ENCODE data around the gene FOXF1. TPM values are rescaled to one million over a fixed set of nuclear protein-coding genes. Genes with fewer than 3 reads are reported as not detected.

FOXF1 gene
- total RNA-seq, 2 experiments from 2014 or later = not detected

DNA sequence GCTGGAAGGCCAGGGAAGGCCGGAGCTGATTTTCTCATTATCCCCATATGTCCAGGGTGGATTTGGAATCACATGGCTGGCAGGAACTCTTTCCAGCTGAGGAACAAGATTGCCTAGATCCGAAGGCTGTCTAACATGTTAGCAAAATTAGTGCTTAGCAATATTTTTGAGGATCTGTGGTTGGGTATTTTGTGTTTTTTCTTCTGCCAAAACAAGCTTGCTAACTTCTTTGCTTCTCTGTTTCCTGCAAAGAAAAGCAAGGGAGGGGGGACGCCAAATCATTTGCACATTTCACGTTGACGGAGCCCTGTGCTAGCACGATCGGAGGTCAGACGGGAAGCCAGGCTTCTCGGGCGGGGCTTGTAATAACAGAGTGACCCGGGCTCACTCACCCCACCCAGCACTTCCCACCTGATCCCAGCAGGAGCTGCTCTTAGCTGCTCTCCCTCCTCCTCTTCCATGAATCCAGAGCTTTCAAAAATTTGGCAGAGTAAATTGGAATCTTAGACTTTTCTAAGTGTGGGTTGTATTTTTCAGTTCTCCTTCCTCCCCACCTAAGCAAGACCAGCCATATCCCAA, 33.3 kb upstream of the FOXF1 start:
- no peak for DNase-seq
- ChIA-PET POLR2A (no interaction called here), CTCF (no interaction called here)
- Mint-ChIP-seq H3K4me1 (ENCODE audit: low read depth) (no peaks in the 10 kb centered on the region), H3K4me3 (no peak overlapping the region), H3K27ac (no peak overlapping the region), H3K36me3 (ENCODE audit: low read depth) (no peaks in the 10 kb centered on the region), H3K9me3 (peaks cover 2% of the 10 kb centered on the region), H3K27me3 (peaks cover 29% of the 10 kb centered on the region)
- no peak for ATAC-seq
- intact Hi-C loops (cut with micrococcal nuclease) = no loop called here
- TF ChIP-seq, protein P1, sequence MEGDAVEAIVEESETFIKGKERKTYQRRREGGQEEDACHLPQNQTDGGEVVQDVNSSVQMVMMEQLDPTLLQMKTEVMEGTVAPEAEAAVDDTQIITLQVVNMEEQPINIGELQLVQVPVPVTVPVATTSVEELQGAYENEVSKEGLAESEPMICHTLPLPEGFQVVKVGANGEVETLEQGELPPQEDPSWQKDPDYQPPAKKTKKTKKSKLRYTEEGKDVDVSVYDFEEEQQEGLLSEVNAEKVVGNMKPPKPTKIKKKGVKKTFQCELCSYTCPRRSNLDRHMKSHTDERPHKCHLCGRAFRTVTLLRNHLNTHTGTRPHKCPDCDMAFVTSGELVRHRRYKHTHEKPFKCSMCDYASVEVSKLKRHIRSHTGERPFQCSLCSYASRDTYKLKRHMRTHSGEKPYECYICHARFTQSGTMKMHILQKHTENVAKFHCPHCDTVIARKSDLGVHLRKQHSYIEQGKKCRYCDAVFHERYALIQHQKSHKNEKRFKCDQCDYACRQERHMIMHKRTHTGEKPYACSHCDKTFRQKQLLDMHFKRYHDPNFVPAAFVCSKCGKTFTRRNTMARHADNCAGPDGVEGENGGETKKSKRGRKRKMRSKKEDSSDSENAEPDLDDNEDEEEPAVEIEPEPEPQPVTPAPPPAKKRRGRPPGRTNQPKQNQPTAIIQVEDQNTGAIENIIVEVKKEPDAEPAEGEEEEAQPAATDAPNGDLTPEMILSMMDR (IDR thresholded peaks at IDR 0.05) = no peak

DNA sequence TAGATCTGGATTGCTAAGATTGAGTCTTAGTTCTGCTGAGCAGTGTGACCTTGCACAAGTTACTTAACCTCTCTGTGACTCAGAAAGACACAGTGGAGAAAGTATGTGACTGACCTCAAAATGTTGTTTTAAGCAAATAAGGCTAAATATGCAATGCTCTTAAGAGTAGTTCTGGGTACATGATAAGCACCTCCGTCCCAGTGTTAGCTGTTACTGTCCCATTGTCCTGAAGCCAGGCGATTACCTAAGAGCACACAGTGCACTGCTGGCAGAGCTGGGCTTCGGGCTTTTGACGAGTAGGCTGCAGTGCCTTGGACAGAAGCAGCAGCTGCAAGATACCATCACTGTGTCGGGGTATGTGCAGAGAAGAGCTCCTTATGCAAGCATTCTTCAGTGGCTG, 32.7 kb upstream of the FOXF1 start:
- H3K4me3 Mint-ChIP-seq = no peak overlapping the region
- H3K27ac Mint-ChIP-seq = no peak overlapping the region
- POLR2A ChIA-PET = no interaction called here
- H3K36me3 Mint-ChIP-seq (ENCODE audit: low read depth) = no peaks in the 10 kb centered on the region
- ATAC-seq = no peak
- CTCF ChIA-PET = no interaction called here
- DNase-seq = no peak
- no peaks in the 10 kb centered on the region for H3K4me1 Mint-ChIP-seq (ENCODE audit: low read depth)
- intact Hi-C loops (cut with micrococcal nuclease) = no loop called here
- TF ChIP-seq, protein P1 (IDR thresholded peaks at IDR 0.05) = no peak
- H3K27me3 Mint-ChIP-seq = peaks cover 28% of the 10 kb centered on the region
- H3K9me3 Mint-ChIP-seq = no peaks in the 10 kb centered on the region

DNA sequence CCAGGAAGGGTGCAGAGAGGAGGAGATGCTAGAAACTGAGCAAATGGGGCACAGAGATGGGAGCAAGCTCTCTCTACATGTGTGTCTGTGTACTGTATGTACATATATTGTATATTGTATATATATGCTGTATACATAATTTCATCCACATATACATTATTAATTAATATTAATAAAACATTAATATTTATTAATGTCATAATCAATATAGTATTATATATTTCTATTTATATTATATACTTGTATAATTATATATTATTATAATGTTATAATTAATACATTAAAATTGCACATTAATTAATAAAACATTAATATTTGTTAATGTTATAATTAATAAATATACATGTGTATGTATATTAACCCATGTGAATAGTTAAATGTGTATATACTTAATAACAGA, 31.5 kb upstream of the FOXF1 start:
- Mint-ChIP-seq H3K4me3 (no peak overlapping the region), H3K4me1 (ENCODE audit: low read depth) (no peaks in the 10 kb centered on the region), H3K27me3 (peaks cover 33% of the 10 kb centered on the region), H3K27ac (no peak overlapping the region), H3K9me3 (no peaks in the 10 kb centered on the region), H3K36me3 (ENCODE audit: low read depth) (no peaks in the 10 kb centered on the region)
- DNase-seq = no peak
- no peak for ATAC-seq
- ChIA-PET CTCF (no interaction called here), POLR2A (no interaction called here)
- TF ChIP-seq, protein P1 (IDR thresholded peaks at IDR 0.05) = no peak
- intact Hi-C loops (cut with micrococcal nuclease) = no loop called here

DNA sequence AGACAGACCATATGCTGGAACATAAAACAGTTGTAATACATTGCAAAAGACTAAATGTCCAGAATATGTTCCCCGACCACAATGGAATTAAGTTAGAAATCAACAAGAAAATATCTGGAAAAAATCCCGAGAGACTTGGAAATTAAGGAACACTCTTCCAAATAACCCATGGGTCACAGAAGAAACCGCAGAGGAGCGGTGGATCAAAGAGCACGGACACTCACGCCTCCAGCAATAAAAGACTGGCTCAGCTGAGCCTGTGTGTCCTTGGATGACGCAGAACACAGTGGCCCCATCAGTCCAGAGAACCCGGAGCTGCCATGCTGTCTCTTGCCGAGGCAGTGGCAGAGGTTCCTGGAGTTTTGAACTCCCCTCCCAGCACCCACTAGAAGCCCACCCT, 30.9 kb upstream of the FOXF1 start:
- H3K36me3 Mint-ChIP-seq (ENCODE audit: low read depth) = no peaks in the 10 kb centered on the region
- ChIA-PET POLR2A (no interaction called here), CTCF (no interaction called here)
- intact Hi-C loops (cut with micrococcal nuclease) = no loop called here
- H3K27me3 Mint-ChIP-seq = peaks cover 31% of the 10 kb centered on the region
- DNase-seq (no peak), ATAC-seq (no peak)
- TF ChIP-seq, protein P1 (IDR thresholded peaks at IDR 0.05) = no peak
- H3K27ac Mint-ChIP-seq = no peak overlapping the region
- H3K4me1 Mint-ChIP-seq (ENCODE audit: low read depth) = no peaks in the 10 kb centered on the region
- H3K9me3 Mint-ChIP-seq = peaks cover 2% of the 10 kb centered on the region
- no peak overlapping the region for H3K4me3 Mint-ChIP-seq

DNA sequence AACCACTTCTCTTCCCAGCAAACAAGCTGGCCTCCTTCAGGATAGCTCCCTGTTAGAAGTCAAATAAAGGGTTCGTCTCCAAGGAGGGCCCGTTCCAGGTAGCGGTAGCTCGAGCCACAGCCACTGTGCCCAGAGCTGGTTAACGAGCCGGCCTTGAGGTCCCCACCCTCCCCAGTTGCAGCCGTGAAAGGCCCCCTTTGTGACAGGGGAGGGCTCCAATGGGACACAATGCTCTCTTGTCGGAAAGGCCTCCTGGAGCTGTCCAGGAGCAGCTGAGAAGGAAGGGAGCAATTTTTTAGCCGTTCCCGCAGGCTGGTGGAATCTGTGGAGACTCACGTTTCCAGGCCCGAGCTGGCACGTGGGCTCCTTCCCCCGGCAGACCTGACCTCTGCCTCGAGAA, 29.9 kb upstream of the FOXF1 start:
- Mint-ChIP-seq H3K27me3 (peaks cover 31% of the 10 kb centered on the region), H3K27ac (no peak overlapping the region), H3K4me3 (no peak overlapping the region), H3K9me3 (peaks cover 2% of the 10 kb centered on the region), H3K36me3 (ENCODE audit: low read depth) (no peaks in the 10 kb centered on the region), H3K4me1 (ENCODE audit: low read depth) (no peaks in the 10 kb centered on the region)
- no peak for DNase-seq
- CTCF ChIA-PET = no interaction called here
- POLR2A ChIA-PET = no interaction called here
- ATAC-seq = no peak
- intact Hi-C loops (cut with micrococcal nuclease) = no loop called here
- TF ChIP-seq, protein P1 (IDR thresholded peaks at IDR 0.05) = no peak
